Calu3 (cell line): Measurements from ENCODE around the gene STEAP1B. TPM values are rescaled to one million over a fixed set of nuclear protein-coding genes. Genes with fewer than 3 reads are reported as not detected.
"Not testable (repeated sequence)": the region's sequence is repeated elsewhere in the genome, so short reads cannot be mapped to it uniquely, and the experiment has no call there.

Experiments
- BruUV-seq: library from RNA; stranded (reverse); fragments of 400-500 nt; replicated peaks from 2 replicates; lab custom pipeline; 2021; lab: Mats Ljungman, UMichigan
- CTCF ChIA-PET: fragments of 300-600 bp; sonication (Branson Sonifier 250); formaldehyde crosslinking; loops from one replicate; lab custom pipeline; 2022; ENCODE audit warnings: antibody characterized with exemption; lab: Charles Lee
- DNase-seq: peaks from one replicate; pipeline ENCODE4 v3.0.0; 2022
- H3K27ac Mint-ChIP-seq: one replicate; pipeline ENCODE4 v1.8.0; 2022; ENCODE audit warnings: mixed read lengths; ENCODE audit not compliant: unreplicated experiment
- H3K27me3 Mint-ChIP-seq: one replicate; pipeline ENCODE4 v1.8.0; 2022; ENCODE audit warnings: mixed read lengths; ENCODE audit not compliant: unreplicated experiment
- H3K36me3 Mint-ChIP-seq: one replicate; pipeline ENCODE4 v1.8.0; 2022; ENCODE audit warnings: mild to moderate bottlenecking, moderate library complexity, mixed read lengths; ENCODE audit not compliant: insufficient read depth, unreplicated experiment
- H3K4me1 Mint-ChIP-seq: one replicate; pipeline ENCODE4 v1.8.0; 2022; ENCODE audit warnings: mild to moderate bottlenecking, low read depth, mixed read lengths; ENCODE audit not compliant: unreplicated experiment
- H3K4me3 Mint-ChIP-seq: one replicate; pipeline ENCODE4 v1.8.0; 2022; ENCODE audit warnings: mild to moderate bottlenecking, low read depth, moderate library complexity, mixed read lengths; ENCODE audit not compliant: unreplicated experiment
- H3K9me3 Mint-ChIP-seq: one replicate; pipeline ENCODE4 v1.8.0; 2022; ENCODE audit warnings: low read depth, mixed read lengths; ENCODE audit not compliant: unreplicated experiment
- CTCF ChIP-seq: fragments of 200-600 bp; IDR thresholded peaks from one replicate; pipeline ENCODE4 v1.8.0; 2022; ENCODE audit warnings: antibody characterized with exemption; ENCODE audit not compliant: unreplicated experiment
- intact Hi-C: fragments of 100-400 bp; cut with micrococcal nuclease; formaldehyde crosslinking; loops from one replicate; pipeline ENCODE4 v1.10.0; 2022; ENCODE audit not compliant: unreplicated experiment
- total RNA-seq: library from RNA; stranded (reverse); gene quantifications from 2 replicates; pipeline ENCODE4 v1.2.3, GENCODE V29; 2022

The STEAP1B gene
- total RNA-seq, 1 experiment from 2014 or later = 2.6 TPM

- peak overlapping the region; percentile 71 for H3K4me3 Mint-ChIP-seq
- peaks cover 22% of the 10 kb centered on the region for H3K4me1 Mint-ChIP-seq
- no peak for TF ChIP-seq CTCF
- H3K9me3 Mint-ChIP-seq = no peaks in the 10 kb centered on the region
- H3K36me3 Mint-ChIP-seq = peaks cover 14% of the 10 kb centered on the region
- H3K27ac Mint-ChIP-seq = no peak overlapping the region
- intact Hi-C loops = no loop called here
- DNase-seq = no peak
- no TSS peak for BruUV-seq
- CTCF ChIA-PET = no interaction called here
- peaks cover 13% of the 10 kb centered on the region for H3K27me3 Mint-ChIP-seq
These were observed 944 bp downstream of the STEAP1B start for GRCh38 chr7:22499044-22499443.

- H3K27me3 Mint-ChIP-seq, CTCF ChIA-PET, DNase-seq, H3K27ac Mint-ChIP-seq, intact Hi-C loops, H3K4me3 Mint-ChIP-seq, H3K9me3 Mint-ChIP-seq, BruUV-seq: not testable (repeated sequence)
- H3K4me1 Mint-ChIP-seq = peaks cover 22% of the 10 kb centered on the region
- H3K36me3 Mint-ChIP-seq = peaks cover 19% of the 10 kb centered on the region
These were observed 3.1 kb downstream of the STEAP1B start for GRCh38 chr7:22496912-22497311.

- Mint-ChIP-seq H3K4me1 (peaks cover 22% of the 10 kb centered on the region), H3K36me3 (peaks cover 19% of the 10 kb centered on the region)
- H3K4me3 Mint-ChIP-seq, BruUV-seq, H3K9me3 Mint-ChIP-seq, intact Hi-C loops, CTCF ChIA-PET, H3K27me3 Mint-ChIP-seq, DNase-seq, H3K27ac Mint-ChIP-seq: not testable (repeated sequence)
These were observed 3.6 kb downstream of the STEAP1B start for GRCh38 chr7:22496296-22496888.

DNA sequence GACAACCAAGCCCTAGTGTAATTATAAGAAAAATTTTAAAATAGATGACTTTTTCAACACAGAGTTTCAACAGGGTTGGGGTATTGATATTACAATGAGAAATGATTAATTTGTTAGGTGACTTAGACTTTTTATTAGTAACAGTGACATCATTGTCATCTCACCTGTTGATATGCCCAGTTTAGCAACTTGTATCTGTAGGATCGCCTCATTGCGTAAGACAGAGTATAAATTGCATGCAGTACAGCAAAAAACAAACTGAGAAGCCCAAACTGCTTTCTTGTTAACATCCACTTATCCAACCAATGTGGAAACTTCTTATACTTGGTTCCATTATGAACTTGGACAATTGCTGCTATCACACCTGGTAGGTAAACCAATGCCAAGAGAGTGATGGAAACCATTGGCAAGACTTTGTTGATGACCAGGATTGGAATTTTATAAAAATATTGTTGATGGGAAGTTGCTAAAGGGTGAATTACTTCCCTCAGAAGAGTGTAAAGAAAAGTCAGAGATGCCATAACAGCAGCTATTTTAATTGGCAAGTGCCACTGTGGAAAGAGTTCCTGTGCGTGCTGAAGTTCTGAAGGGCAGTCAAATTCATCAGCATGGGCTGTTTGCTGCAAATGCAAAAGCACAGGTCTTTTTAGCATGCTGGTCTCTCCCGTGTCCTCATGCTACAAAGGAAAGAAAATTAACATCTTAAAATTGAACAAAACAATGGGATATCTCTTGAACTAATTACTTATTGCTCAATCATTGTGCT lies 6.6 kb downstream of the STEAP1B start:
- H3K4me3 Mint-ChIP-seq, H3K27me3 Mint-ChIP-seq, CTCF ChIA-PET, H3K27ac Mint-ChIP-seq, H3K36me3 Mint-ChIP-seq, H3K9me3 Mint-ChIP-seq, BruUV-seq, DNase-seq, intact Hi-C loops: not testable (repeated sequence)
- H3K4me1 Mint-ChIP-seq = peaks cover 24% of the 10 kb centered on the region

DNA sequence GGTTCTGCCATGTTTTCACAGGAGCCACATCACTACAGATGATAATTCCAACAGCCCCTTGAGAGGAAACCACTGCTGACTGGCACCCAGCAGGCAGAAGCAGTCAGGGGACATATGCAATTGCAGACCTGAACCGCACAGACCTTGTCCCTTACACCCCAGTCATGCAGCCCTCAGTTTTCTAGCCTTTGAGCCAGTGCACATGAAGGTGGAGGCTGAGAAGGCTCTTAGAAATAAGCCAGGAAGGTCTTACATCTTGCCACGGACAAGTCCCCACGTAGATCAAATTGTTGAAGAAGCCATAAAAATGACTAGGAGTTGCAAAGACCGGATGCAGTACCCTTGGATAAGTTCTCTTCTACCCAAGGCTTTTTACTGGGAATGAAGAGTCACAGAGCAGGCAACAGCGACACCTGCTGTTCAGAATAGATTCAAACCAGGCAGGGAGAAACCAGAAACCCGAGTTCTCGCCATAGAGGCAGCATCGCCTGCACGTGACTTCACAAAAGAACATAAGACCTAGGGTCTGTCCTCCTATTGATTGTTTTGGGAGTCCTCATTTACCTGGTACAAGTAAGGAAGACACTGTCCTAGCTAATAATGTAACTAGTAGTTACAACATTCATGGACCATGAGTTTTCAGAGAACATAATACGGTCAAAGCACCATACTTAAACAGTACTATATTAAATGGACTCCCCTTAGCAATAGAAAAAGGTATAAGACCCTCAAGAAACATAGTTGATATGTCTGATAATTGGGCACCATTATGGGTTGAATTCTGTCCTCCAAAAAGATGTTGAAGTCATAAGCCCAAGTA lies 11.1 kb downstream of the STEAP1B start:
- Mint-ChIP-seq H3K4me3 (no peak overlapping the region), H3K27ac (no peak overlapping the region), H3K27me3 (no peaks in the 10 kb centered on the region), H3K9me3 (no peaks in the 10 kb centered on the region), H3K4me1 (peaks cover 22% of the 10 kb centered on the region), H3K36me3 (peaks cover 5% of the 10 kb centered on the region)
- intact Hi-C loops = loop anchor here (1.0 to 5.0 kb wide), 4 partner anchors 138 to 379 kb away; no protein-coding TSS in a partner anchor
- BruUV-seq = no TSS peak
- CTCF ChIA-PET = interaction anchor here (0.6 to 1.3 kb wide), 3 partner anchors 10 to 397 kb away, joined by 3 to 5 read pairs (median 3); no protein-coding TSS in a partner anchor
- TF ChIP-seq CTCF = peak; percentile 97
- DNase-seq = peak; percentile 85
